GM18909 (cell line): Measurements from ENCODE around the gene DTNB.
A peak's percentile ranks its signal among the peaks of the same experiment; 100 is the strongest.
"Not testable (repeated sequence)": the region's sequence is repeated elsewhere in the genome, so short reads cannot be mapped to it uniquely, and the experiment has no call there.

Experiments
- ATAC-seq: cut with Tn5 transposase; IDR thresholded peaks from one replicate; pipeline ENCODE4 v1.9.1; 2021; ENCODE audit warnings: mild to moderate bottlenecking; ENCODE audit not compliant: unreplicated experiment, poor library complexity

Gene DTNB

DNA sequence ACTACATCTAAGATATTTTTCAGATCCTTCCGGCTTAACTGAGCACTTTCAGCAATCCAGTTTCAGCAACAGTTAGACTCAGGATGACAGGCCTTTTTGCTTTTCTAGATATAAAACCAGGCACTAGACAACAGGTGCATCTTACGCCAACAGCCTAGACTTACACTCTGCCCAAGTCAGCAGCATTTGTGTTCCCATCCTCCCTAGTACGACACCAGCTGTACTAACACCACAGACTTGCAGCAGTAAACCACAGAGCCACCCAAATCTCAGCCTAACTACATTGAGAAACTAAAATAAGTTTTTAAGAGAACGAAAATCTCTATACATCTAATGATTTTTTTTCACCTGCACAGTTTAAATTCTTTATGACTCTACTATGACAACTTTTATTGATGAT lies 241.8 kb downstream of the DTNB start:
- ATAC-seq, result peak; percentile 60

- ATAC-seq, result no peak
These were observed 242.8 kb downstream of the DTNB start for GRCh38 chr2:25430556-25430955.

DNA sequence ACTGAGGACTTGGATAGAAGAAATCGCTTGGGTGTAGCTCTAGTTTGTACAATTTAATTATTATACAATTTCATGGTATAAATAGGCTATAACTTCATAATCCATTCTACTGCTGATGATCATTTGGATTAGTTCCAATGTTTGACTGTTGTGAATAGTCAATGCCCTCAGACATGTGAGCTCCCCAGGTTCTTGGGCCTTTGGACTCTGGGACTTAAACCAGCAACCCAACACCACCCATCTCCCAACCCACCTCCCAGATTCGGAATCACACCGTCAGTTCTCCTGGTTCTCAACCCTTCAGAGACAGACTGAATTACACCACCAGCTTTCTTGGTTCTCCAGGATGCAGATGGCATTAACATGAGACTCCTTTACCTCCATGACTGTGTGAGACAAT lies 247.1 kb downstream of the DTNB start:
- no peak for ATAC-seq

GRCh38 chr2:25424426-25425028 lies 248.8 kb downstream of the DTNB start:
- no peak for ATAC-seq

DNA sequence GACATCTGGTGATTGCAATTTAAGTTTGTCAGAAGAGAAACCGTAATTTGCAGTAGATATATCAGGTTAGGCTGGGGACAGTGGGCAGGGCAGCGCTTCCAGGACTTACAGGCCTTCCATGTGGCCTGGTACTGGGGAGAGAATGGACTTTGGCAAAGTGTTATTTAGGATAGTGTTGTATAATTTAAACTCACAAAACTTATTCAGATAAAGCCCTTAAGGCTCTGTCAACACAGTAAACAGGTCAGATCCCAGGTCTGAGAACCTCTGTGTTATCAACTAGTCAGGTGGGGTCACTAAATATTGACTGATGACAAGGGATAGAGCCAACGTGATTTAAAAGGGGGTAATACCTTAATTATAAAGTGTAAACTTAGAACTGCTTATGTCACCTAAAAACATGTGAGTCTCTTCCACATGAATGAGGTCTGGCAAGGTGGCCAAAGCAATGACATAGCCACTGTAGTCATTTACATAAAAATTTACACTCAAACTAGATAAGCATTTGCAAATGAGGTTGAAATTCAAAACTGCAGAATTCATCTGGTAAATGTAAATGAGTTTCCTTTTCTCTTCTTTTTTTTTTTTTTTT lies 251.5 kb downstream of the DTNB start:
- peak; percentile 27 for ATAC-seq

- no peak for ATAC-seq
These were observed 252.1 kb downstream of the DTNB start for GRCh38 chr2:25421289-25421688.

- ATAC-seq, result peak; percentile 56
These were observed 252.5 kb downstream of the DTNB start for GRCh38 chr2:25420820-25421237.

- ATAC-seq, result peak; percentile 75
These were observed 253.6 kb downstream of the DTNB start for GRCh38 chr2:25419678-25420242.

DNA sequence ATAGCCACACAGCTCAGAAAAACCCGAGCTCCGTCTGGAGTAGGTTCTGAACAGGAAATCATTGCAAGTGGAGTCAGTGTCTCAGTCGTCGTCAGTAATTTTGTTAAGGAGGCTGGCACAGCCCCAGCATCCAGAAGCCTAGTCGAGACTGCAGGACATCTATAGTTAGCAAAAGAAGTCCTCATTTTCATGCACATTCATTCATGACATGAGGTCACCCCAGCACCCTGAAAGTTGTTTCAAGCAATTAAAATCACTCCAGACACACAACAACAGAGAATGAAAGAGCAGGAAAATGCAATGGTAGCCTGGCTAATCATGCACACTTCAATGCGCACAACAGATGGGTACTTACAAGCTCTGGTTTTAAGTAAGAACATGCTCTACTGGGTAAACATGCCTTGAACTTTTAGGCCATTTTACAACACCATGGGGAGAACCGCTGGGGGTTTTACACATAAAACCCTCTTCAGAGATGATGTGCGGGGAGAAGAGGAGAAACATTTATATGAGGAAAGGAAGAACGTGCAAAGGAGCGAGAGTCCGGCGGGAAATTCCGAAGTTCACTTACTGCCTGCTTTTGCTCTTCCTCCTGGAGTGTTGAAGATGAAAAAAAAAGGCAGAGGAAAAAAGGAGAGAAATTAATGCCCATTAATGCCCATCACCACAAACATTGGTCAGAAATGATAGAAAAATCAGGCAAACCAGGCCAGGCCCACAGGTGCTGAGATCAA lies 254.3 kb downstream of the DTNB start:
- no peak for ATAC-seq

DNA sequence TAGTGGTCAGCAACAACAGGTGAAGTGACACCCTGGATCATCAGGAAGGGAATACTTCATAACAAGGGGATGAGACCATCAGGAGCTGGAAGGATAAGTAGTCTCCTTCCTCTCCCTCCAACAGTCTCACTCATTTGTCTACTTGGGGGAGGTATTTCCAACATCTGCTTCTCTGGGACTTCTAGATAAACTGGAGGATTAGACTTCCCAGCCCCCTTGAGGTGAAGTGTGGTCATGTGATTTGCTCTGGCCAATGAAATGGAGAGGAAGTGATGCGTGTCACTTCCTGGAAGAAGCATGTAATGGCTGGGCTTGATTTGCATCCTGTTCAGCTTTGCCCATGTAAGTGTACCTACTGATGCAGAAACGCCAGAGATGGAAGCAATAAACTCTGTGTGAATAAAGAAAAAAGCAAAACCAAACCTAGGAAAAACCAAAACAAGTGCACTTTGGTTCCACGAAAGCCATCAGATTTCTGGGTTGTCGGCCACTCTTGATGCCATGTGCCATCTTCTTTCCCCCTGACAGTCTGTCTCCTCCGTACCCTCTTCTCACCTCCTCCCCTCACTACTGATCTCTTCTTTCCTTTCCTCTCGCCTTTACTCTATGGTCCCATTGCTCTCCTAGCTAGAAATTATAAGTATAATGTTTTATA lies 255.5 kb downstream of the DTNB start:
- ATAC-seq, result no peak

GRCh38 chr2:25416674-25417073 lies 256.7 kb downstream of the DTNB start:
- ATAC-seq, result no peak

GRCh38 chr2:25414781-25415180 lies 258.6 kb downstream of the DTNB start:
- no peak for ATAC-seq

GRCh38 chr2:25413409-25413808 lies 260.0 kb downstream of the DTNB start:
- ATAC-seq, result not testable (repeated sequence)

DNA sequence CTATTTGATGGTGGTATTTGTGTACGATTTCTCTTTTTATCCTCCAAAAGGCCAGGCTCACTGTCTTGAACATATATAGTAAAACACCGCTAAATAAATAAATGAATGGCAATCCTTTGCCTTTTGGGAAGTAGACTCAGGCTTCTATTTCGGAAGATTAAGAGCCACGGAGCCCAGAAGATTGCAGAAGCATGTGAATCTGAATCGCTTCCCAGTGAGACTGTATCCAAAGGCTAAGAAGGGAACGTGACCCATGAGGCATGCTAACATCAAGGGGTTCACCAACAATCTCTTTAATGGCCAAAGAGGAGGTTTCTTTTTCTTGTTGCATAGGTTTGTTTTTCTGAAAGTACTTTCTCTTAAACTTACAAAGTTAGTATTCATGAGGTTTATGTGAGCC lies 261.6 kb downstream of the DTNB start:
- ATAC-seq, result no peak

GRCh38 chr2:25411281-25411680 lies 262.1 kb downstream of the DTNB start:
- ATAC-seq, result no peak

- ATAC-seq, result no peak
These were observed 263.0 kb downstream of the DTNB start for GRCh38 chr2:25410370-25410769.

- no peak for ATAC-seq
These were observed 263.9 kb downstream of the DTNB start for GRCh38 chr2:25409468-25409867.

DNA sequence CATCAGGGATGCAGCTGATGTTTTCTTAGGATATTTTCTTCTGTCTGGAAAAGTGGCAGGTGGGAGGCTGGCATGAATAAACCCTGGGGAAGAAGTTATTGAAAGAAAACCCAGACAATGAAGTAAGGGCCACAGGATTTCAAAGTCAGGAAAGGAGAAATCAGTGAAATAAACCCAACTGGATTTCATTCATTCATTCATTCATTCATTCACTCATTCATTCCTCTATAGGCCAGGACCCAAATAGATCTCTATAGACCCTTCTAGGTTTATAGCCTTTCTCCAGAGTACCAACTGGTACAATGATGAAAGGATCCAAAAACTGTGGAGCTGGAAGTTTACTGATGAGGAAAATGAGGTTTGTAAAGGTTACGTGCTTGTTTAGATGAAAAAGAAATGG lies 264.3 kb downstream of the DTNB start:
- no peak for ATAC-seq

- no peak for ATAC-seq
These were observed 267.6 kb downstream of the DTNB start for GRCh38 chr2:25405611-25406295.

GRCh38 chr2:25403120-25403760 lies 270.1 kb downstream of the DTNB start:
- ATAC-seq, result peak; percentile 59
